GM12864 (cell line): ENCODE data around the gene SCRN3.
"Not testable (repeated sequence)": the region's sequence is repeated elsewhere in the genome, so short reads cannot be mapped to it uniquely, and the experiment has no call there.

Experiments
- DNase-seq: peaks from one replicate; pipeline ENCODE4 v3.0.0-alpha.2; 2011; ENCODE audit warnings: low read depth
- H3K4me3 ChIP-seq: 2 replicates; pipeline ENCODE4 v1.5.1; 2011; ENCODE audit warnings: mild to moderate bottlenecking, low read depth, low read length, control low read depth
- TF ChIP-seq, protein P1 (sequence below): IDR thresholded peaks from 2 replicates; pipeline ENCODE4 v1.5.1; 2011; ENCODE audit warnings: low read depth, mild to moderate bottlenecking, moderate library complexity, low read length, control low read depth, inconsistent platforms; ENCODE audit errors: missing control alignments

The SCRN3 gene

DNA sequence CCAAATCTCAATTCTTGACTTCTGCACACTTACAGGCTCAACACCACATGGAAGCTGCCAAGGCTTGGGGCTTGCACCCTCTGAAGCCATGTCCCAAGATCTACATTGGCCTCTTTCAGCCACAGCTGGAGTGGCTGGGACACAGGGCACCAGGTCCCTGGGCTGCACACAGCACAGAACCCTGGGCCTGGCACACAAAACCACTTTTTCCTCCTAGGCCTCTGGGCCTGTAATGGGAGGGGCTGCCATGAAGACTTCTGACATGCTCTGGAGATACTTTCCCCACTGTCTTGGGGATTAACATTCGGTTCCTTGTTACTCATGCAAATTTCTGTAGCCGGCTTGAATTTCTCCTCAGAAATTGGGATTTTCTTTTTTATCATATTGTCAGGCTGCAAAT is 30.9 kb upstream of the SCRN3 start:
- DNase-seq = no peak
- TF ChIP-seq, protein P1, sequence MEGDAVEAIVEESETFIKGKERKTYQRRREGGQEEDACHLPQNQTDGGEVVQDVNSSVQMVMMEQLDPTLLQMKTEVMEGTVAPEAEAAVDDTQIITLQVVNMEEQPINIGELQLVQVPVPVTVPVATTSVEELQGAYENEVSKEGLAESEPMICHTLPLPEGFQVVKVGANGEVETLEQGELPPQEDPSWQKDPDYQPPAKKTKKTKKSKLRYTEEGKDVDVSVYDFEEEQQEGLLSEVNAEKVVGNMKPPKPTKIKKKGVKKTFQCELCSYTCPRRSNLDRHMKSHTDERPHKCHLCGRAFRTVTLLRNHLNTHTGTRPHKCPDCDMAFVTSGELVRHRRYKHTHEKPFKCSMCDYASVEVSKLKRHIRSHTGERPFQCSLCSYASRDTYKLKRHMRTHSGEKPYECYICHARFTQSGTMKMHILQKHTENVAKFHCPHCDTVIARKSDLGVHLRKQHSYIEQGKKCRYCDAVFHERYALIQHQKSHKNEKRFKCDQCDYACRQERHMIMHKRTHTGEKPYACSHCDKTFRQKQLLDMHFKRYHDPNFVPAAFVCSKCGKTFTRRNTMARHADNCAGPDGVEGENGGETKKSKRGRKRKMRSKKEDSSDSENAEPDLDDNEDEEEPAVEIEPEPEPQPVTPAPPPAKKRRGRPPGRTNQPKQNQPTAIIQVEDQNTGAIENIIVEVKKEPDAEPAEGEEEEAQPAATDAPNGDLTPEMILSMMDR = no peak

DNA sequence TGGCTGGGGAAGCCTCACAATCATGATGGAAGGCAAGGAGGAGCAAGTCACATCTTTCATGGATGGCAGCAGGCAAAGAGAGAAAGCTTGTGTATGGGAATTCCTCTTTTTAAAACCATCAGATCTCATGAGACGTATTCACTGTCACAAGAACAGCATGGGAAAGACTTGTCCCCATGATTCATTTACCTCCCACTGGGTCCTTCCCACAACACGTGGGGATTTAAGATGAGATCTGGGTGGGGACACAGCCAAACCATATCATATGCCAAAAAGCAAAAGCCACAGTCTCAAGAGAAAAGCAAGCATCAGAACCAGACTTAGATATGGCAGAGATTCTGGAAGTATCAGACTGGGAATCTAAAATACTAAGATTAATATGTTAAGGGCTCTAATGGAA is 30.0 kb upstream of the SCRN3 start:
- TF ChIP-seq, protein P1 = no peak
- no peak for DNase-seq
- no peak overlapping the region for H3K4me3 ChIP-seq

More for the DNA sequence above, 30.9 kb upstream of the SCRN3 start:
- no peak overlapping the region for H3K4me3 ChIP-seq

DNA sequence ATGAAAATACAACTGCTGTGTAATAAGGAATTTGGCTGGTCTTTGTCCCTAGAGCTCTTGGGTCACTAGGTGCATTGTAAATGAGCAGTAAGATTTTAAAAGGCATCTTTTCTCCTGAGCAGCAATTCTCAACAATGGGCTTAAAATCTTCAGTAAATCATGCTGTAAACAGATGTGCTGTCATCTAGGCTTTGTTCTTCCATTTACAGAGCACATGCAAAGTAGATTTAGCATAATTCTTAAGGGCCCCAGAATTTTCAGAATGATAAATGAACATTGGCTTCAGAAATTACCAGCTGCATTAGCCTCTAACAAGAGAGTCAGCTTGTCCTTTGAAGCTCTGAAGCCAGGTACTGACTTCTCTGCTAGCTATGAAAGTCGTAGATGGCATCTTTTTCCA is 26.8 kb upstream of the SCRN3 start:
- TF ChIP-seq, protein P1 = no peak
- DNase-seq = no peak
- no peak overlapping the region for H3K4me3 ChIP-seq

DNA sequence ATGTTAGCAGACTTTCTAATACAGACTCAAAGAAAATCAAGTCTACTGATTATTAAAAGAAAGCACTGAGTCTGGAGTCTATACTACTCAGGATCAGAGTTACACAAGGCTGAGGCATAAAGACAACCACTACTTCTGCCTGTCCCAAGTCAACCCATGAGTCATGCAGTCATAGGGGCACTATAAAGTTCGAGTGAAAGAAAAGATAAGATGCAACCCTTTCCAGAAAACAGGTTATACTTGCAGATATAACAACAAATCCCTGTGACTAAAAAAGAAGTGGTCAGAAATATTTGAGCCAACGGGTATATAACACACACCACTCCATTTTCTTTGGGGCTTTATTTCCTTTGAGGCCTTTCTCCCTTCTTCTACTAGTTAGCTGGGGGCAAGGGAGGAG is 18.6 kb upstream of the SCRN3 start:
- TF ChIP-seq, protein P1 = no peak
- H3K4me3 ChIP-seq = no peak overlapping the region
- DNase-seq = no peak

DNA sequence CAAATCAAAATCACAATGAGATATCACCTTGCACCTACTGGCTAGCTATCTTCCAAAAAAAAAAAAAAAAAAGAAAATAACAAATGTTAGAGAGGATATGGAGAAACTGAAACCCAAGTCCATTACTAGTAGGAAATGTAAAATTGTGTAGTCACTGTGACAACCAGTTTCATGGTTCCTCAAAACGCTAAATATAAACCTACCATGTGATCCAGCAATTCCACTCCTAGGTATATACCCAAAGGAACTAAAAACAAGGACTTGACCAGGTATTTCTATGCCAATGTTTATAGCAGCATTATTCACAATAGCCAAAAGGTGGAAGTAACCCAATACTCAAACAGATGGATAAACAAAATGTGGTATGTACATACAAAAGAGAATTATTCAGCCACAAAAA is 11.7 kb upstream of the SCRN3 start:
- TF ChIP-seq, protein P1 = no peak
- H3K4me3 ChIP-seq = no peak overlapping the region
- no peak for DNase-seq

DNA sequence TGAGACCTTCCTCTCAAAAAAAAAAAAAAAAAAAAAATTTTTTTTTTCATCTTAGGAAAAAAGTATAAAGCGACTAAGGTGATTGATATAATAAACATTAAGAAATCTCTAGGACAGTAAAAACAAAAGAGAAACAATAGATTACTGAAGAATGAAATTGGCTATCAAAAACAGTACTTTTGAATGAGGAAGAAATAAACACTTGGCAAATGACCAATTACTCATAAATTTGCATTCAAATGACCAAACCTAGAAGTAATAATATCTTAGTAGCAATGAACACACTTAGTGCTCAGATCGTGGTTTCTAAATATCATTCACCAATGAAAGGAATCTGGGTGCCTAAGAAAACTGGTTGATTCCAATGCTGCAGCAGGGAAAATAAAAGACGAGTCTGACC is 10.3 kb upstream of the SCRN3 start:
- H3K4me3 ChIP-seq = no peak overlapping the region
- TF ChIP-seq, protein P1 = no peak
- DNase-seq = no peak

DNA sequence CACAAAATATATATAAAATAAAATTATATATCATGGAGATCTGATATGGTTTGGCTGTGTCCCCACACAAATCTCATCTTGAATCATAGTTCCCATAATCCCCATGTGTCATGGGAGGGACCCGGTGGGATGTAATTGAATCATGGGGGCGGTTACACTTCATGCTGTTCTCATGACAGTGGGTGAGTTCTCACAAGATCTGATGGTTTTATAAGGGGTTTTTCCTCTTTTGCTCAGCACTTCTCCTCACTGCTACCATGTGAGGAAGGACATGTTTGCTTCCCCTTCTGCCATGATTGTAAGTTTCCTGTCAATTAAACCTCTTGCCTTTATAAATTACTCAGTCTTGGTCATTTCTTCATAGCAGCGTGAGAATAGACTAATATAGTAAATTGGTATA is 6.8 kb upstream of the SCRN3 start:
- not testable (repeated sequence) for DNase-seq, H3K4me3 ChIP-seq

DNA sequence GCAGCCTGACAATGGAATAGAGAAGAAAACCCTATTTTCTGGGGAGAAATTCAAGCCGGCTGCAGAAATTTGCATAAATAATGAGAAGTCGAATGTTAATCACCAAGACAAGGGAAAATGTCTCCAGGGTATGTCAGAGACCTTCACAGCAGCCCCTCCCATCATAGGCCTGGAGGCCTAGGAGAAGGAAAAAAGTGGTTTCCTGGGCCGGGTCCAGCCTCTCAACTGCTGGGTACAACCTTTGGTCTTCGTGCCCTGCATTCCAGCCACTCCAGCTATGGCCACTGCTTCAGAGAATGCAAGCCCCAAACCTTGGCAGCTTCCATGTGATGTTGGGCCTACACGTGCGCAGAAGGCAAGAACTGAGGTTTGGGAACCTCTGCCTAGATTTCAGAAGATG is 6.0 kb upstream of the SCRN3 start:
- DNase-seq = no peak
- TF ChIP-seq, protein P1 = no peak
- no peak overlapping the region for H3K4me3 ChIP-seq

DNA sequence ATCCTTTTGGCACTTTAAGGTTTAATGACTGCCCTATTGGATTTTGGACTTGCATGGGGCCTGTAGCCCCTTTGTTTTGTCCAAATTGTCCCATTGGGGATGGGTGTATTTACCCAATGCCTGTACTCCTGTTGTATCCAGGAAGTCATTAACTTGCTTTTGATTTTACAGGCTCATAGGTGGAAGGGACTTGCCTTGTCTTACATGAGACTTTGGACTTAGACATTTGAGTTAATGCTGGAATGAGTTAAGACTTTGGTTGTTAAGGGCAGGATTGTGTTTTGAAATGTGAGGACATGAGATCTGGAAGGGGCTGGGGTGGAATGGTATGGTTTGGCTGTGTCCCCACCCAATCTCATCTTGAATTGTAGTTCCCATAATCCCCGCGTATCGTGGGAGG is 5.2 kb upstream of the SCRN3 start:
- DNase-seq = not testable (repeated sequence)

More for the DNA sequence above, 5.2 kb upstream of the SCRN3 start:
- not testable (repeated sequence) for H3K4me3 ChIP-seq
